Right lobe of liver (tissue), 6 donors: Measurements from ENCODE around the gene UVSSA. TPM values are rescaled to one million over a fixed set of nuclear protein-coding genes. Genes with fewer than 3 reads are reported as not detected.
A peak's percentile ranks its signal among the peaks of the same experiment; 100 is the strongest.

Source experiments
- ATAC-seq, 4 donors: fragments of 200-7000 bp; cut with Tn5 transposase; one replicate each; pipeline ENCODE4 v1.9.1; 2020; ENCODE audit warnings: mild to moderate bottlenecking in 4 of 4, moderate library complexity in 4 of 4
- DNase-seq, 3 donors: peaks; one replicate each; pipeline ENCODE4 v3.0.0-alpha.2; 2020
- H3K27ac ChIP-seq, 3 donors: fragments of 200-600 bp; one replicate each; pipeline ENCODE4 v1.8.0; 2022
- H3K27me3 ChIP-seq, 2 donors: fragments of 200-600 bp; one replicate each; pipeline ENCODE4 v1.8.0; 2022
- H3K36me3 ChIP-seq, 4 donors: fragments of 200-600 bp; sonication (generic) in 1 of 4; one replicate each; pipeline versions ENCODE4 v1.5.1 to v1.8.0; 2017 to 2022; ENCODE audit warnings: control low read depth in 1 of 4
- H3K4me1 ChIP-seq, 4 donors: fragments of 200-600 bp; sonication (generic) in 1 of 4; one replicate each; pipeline versions ENCODE4 v1.5.1 to v1.8.0; 2017 to 2022; ENCODE audit warnings: control low read depth in 1 of 4
- H3K4me3 ChIP-seq, 3 donors: fragments of 200-600 bp; one replicate each; pipeline ENCODE4 v1.8.0; 2022
- H3K9me3 ChIP-seq, 4 donors: fragments of 200-600 bp; sonication (generic) in 1 of 4; one replicate each; pipeline versions ENCODE4 v1.5.1 to v1.8.0; 2017 to 2022; ENCODE audit warnings: control low read depth in 1 of 4
- CTCF ChIP-seq, 4 donors: fragments of 200-600 bp in 3 of 4; fragments of 450-650 bp in 1 of 4; IDR thresholded peaks; one replicate each; pipeline versions ENCODE4 v1.5.1 to v1.8.0; 2016 to 2022; ENCODE audit warnings: antibody characterized with exemption in 4 of 4, mild to moderate bottlenecking in 2 of 4
- POLR2A ChIP-seq: fragments of 450-650 bp; IDR thresholded peaks from one replicate; pipeline ENCODE4 v1.6.1; 2017; ENCODE audit warnings: antibody characterized with exemption, mild to moderate bottlenecking
- WGBS: methylation state at CpG from one replicate; pipeline ENCODE4 v1.1.6; 2018; ENCODE audit warnings: low coverage, low lambda C conversion rate; ENCODE audit not compliant: insufficient coverage; ENCODE audit errors: missing lambda C conversion rate; 5-methylcytosine and 5-hydroxymethylcytosine counted together
- intact Hi-C, 2 donors: fragments of 100-400 bp; cut with DNase I; formaldehyde crosslinking; loops; one replicate each; pipeline versions ENCODE4 v1.11.2 to v1.14.1; 2022
- total RNA-seq, 6 experiments: library from RNA; depleted of rRNA in 2 of 6; stranded (reverse); fragments of >200 nt in 2 of 6; fragmentation: NEBNext Ultra II Directional in 3 of 6; extraction: Animal tissue kit (Norgen Biotek cat#: 25700) in 3 of 6; gene quantifications; one replicate each; pipeline versions ENCODE4 v1.1.0 to v1.2.4, GENCODE V29; 2016 to 2023
- donor health status: DM: no; HTN: yes; CAD: no.
- donor health status: DM: no; HTN: no; CAD: no.
- donor health status: DM: no; HTN: no; CAD: no.
- donor health status: DM: no; HTN: yes; CAD: no.
- donor health status: DM: no; HTN: yes; CAD: no.

Gene UVSSA
- total RNA-seq, 6 experiments from 2014 or later = 9.1 to 14.5 (median 11.3) TPM

GRCh38 chr4:1339489-1339888 lies 7.5 kb upstream of the UVSSA start:
- no peak overlapping the region for H3K27ac ChIP-seq
- H3K9me3 ChIP-seq = no peaks in the 10 kb centered on the region
- no peak for ATAC-seq
- peaks cover 0 to 37% (median 19%) of the 10 kb centered on the region in 4 donors for H3K36me3 ChIP-seq
- H3K27me3 ChIP-seq = no peaks in the 10 kb centered on the region
- intact Hi-C loops = loop anchor here in 1 of 2 donors (5.0 kb wide), 1 partner anchor 87 kb away; no protein-coding TSS in a partner anchor
- 94% methylated on average over 10 of the region's 38 CpGs for WGBS
- H3K4me3 ChIP-seq = no peak overlapping the region
- DNase-seq = peak in 2 of 3 donors; percentile 18 to 44
- TF ChIP-seq POLR2A (no peak), CTCF (IDR thresholded peaks at IDR 0.05) (no peak)
- H3K4me1 ChIP-seq = no peaks in the 10 kb centered on the region

- no peaks in the 10 kb centered on the region for H3K9me3 ChIP-seq
- no peak overlapping the region for H3K27ac ChIP-seq
- WGBS = 98% methylated on average over 14 of the region's 29 CpGs
- TF ChIP-seq CTCF (IDR thresholded peaks at IDR 0.05) (no peak), POLR2A (no peak)
- peaks cover 0 to 37% (median 16%) of the 10 kb centered on the region in 4 donors for H3K36me3 ChIP-seq
- ATAC-seq (peak in 1 of 4 donors; percentile 13), DNase-seq (peak in 1 of 3 donors; percentile 37)
- no peaks in the 10 kb centered on the region for H3K27me3 ChIP-seq
- intact Hi-C loops = loop anchor here in 1 of 2 donors (5.0 kb wide), 1 partner anchor 93 kb away; the partner anchor contains the start of gene CTBP1
- no peak overlapping the region for H3K4me3 ChIP-seq
- peaks cover 0 to 4% (median 0%) of the 10 kb centered on the region in 4 donors for H3K4me1 ChIP-seq
These were observed 6.7 kb upstream of the UVSSA start for GRCh38 chr4:1340181-1340747.

- no peak overlapping the region for H3K4me3 ChIP-seq
- peaks cover 0 to 37% (median 16%) of the 10 kb centered on the region in 4 donors for H3K36me3 ChIP-seq
- H3K27me3 ChIP-seq = no peaks in the 10 kb centered on the region
- DNase-seq (peak in 1 of 3 donors; percentile 49), ATAC-seq (peak in 1 of 4 donors; percentile 6)
- no peak overlapping the region for H3K27ac ChIP-seq
- H3K9me3 ChIP-seq = no peaks in the 10 kb centered on the region
- intact Hi-C loops = loop anchor here in 1 of 2 donors (5.0 kb wide), 1 partner anchor 94 kb away; the partner anchor contains the start of gene CTBP1
- H3K4me1 ChIP-seq = peaks cover 0 to 9% (median 0%) of the 10 kb centered on the region in 4 donors
- 90% methylated on average over 2 of the region's 20 CpGs for WGBS
- no peak for TF ChIP-seq CTCF (IDR thresholded peaks at IDR 0.05)
- no peak for TF ChIP-seq POLR2A
These were observed 6.1 kb upstream of the UVSSA start for GRCh38 chr4:1340861-1341260.

DNA sequence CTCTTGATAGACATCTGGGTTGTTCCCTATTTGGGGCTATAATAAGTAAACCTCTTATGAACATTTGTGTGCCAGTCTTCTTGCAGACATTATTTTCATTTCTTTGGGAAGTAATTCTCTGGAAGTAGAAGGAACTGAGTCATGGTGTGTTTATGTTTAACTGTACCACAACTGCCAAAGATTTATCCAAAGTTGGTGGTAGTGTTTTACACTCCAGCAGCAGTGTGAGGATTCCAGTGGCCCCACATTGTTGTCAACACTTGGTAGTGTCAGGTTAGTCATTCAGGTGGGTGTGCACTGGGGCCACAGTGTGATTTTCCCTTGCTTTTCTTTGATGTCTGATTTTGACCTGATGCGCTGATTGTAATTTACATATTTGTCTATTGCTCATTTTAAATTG lies 5.0 kb upstream of the UVSSA start:
- ATAC-seq = no peak
- no peak overlapping the region for H3K4me3 ChIP-seq
- no peaks in the 10 kb centered on the region for H3K9me3 ChIP-seq
- 100% methylated on average over 1 of the region's 1 CpG for WGBS
- no peak for DNase-seq
- peaks cover 0 to 9% (median 0%) of the 10 kb centered on the region in 4 donors for H3K4me1 ChIP-seq
- H3K27ac ChIP-seq = no peak overlapping the region
- intact Hi-C loops = loop anchor here in 1 of 2 donors (5.0 kb wide), 1 partner anchor 95 kb away; the partner anchor contains the start of gene CTBP1
- no peak for TF ChIP-seq POLR2A
- TF ChIP-seq CTCF (IDR thresholded peaks at IDR 0.05) = no peak
- H3K27me3 ChIP-seq = no peaks in the 10 kb centered on the region
- peaks cover 0 to 32% (median 13%) of the 10 kb centered on the region in 4 donors for H3K36me3 ChIP-seq
